ENCODE measurements around the gene SSTR5. TPM values are rescaled to one million over a fixed set of nuclear protein-coding genes. Genes with fewer than 3 reads are reported as not detected.
"Not testable (repeated sequence)": the region's sequence is repeated elsewhere in the genome, so short reads cannot be mapped to it uniquely, and the experiment has no call there.

SSTR5 gene
- total RNA-seq, 4 donors from 2014 or later, result not detected

GRCh38 chr16:1080801-1081733 lies 8.5 kb downstream of the SSTR5 start:
- no peak overlapping the region for H3K4me3 ChIP-seq
- peaks cover 0 to 33% (median 2%) of the 10 kb centered on the region in 4 donors for H3K9me3 ChIP-seq
- H3K27ac ChIP-seq, result no peak overlapping the region
- H3K4me1 ChIP-seq, result peaks cover 0 to 5% (median 0%) of the 10 kb centered on the region in 4 donors
- 29 to 32% methylated on average over 30 to 35 of the region's 42 CpGs for WGBS, 2 donors
- peaks cover 0 to 7% (median 0%) of the 10 kb centered on the region in 3 donors for H3K36me3 ChIP-seq
- no peak for DNase-seq (ENCODE audit: low spot score in 2 of 2)
- peaks cover 0 to 98% of the 10 kb centered on the region in 2 donors for H3K27me3 ChIP-seq
- no peak for TF ChIP-seq EP300 (IDR thresholded peaks at IDR 0.05)
- TF ChIP-seq CTCF (IDR thresholded peaks at IDR 0.05), result no peak
- no peak for TF ChIP-seq POLR2A (IDR thresholded peaks at IDR 0.05)

- H3K27ac ChIP-seq, result no peak overlapping the region
- peaks cover 0 to 7% (median 0%) of the 10 kb centered on the region in 3 donors for H3K36me3 ChIP-seq
- peaks cover 0 to 40% (median 2%) of the 10 kb centered on the region in 4 donors for H3K9me3 ChIP-seq
- H3K4me3 ChIP-seq, result no peak overlapping the region
- peaks cover 0 to 99% of the 10 kb centered on the region in 2 donors for H3K27me3 ChIP-seq
- no peak for DNase-seq (ENCODE audit: low spot score in 2 of 2)
- WGBS, 2 donors, result 77 to 80% methylated on average over 11 to 19 of the region's 22 CpGs
- peaks cover 0 to 5% (median 0%) of the 10 kb centered on the region in 4 donors for H3K4me1 ChIP-seq
- TF ChIP-seq EP300 (IDR thresholded peaks at IDR 0.05) (no peak), POLR2A (IDR thresholded peaks at IDR 0.05) (no peak), CTCF (IDR thresholded peaks at IDR 0.05) (no peak)
Observed at GRCh38 chr16:1081734-1082265, 9.3 kb downstream of the SSTR5 start.

- 56 to 60% methylated on average over 18 to 21 of the region's 21 CpGs for WGBS, 2 donors
- TF ChIP-seq CTCF (IDR thresholded peaks at IDR 0.05) (no peak), POLR2A (IDR thresholded peaks at IDR 0.05) (no peak), EP300 (IDR thresholded peaks at IDR 0.05) (no peak)
- no peak for DNase-seq (ENCODE audit: low spot score in 2 of 2)
- peaks cover 0 to 40% (median 2%) of the 10 kb centered on the region in 4 donors for H3K9me3 ChIP-seq
- H3K27me3 ChIP-seq, result peaks cover 0 to 99% of the 10 kb centered on the region in 2 donors
- H3K4me1 ChIP-seq, result peaks cover 0 to 5% (median 0%) of the 10 kb centered on the region in 4 donors
- H3K4me3 ChIP-seq, result no peak overlapping the region
- no peak overlapping the region for H3K27ac ChIP-seq
- peaks cover 0 to 7% (median 0%) of the 10 kb centered on the region in 3 donors for H3K36me3 ChIP-seq
Observed at GRCh38 chr16:1082266-1082951, 9.9 kb downstream of the SSTR5 start.

GRCh38 chr16:1082952-1083675 lies 10.6 kb downstream of the SSTR5 start:
- Histone ChIP-seq H3K36me3 (peaks cover 0 to 7% (median 0%) of the 10 kb centered on the region in 3 donors), H3K9me3 (peaks cover 0 to 40% (median 2%) of the 10 kb centered on the region in 4 donors), H3K4me3 (no peak overlapping the region), H3K27ac (no peak overlapping the region), H3K4me1 (peaks cover 0 to 5% (median 0%) of the 10 kb centered on the region in 4 donors), H3K27me3 (peaks cover 0 to 99% of the 10 kb centered on the region in 2 donors)
- WGBS, 2 donors, result 26 to 39% methylated on average over 31 of the region's 34 CpGs
- DNase-seq (ENCODE audit: low spot score in 2 of 2), result no peak
- TF ChIP-seq POLR2A (IDR thresholded peaks at IDR 0.05), result no peak

GRCh38 chr16:1084971-1085370 lies 12.4 kb downstream of the SSTR5 start:
- H3K9me3 ChIP-seq, result peaks cover 0 to 40% (median 2%) of the 10 kb centered on the region in 4 donors
- H3K36me3 ChIP-seq, result peaks cover 0 to 7% (median 0%) of the 10 kb centered on the region in 3 donors
- DNase-seq (ENCODE audit: low spot score in 2 of 2), result no peak
- TF ChIP-seq POLR2A (IDR thresholded peaks at IDR 0.05), result no peak
- TF ChIP-seq EP300 (IDR thresholded peaks at IDR 0.05), result no peak
- TF ChIP-seq CTCF (IDR thresholded peaks at IDR 0.05), result no peak
- H3K27ac ChIP-seq, result no peak overlapping the region
- WGBS, 2 donors, result 84 to 87% methylated on average over 6 of the region's 6 CpGs
- peaks cover 0 to 99% of the 10 kb centered on the region in 2 donors for H3K27me3 ChIP-seq
- H3K4me3 ChIP-seq, result no peak overlapping the region
- H3K4me1 ChIP-seq, result peaks cover 0 to 18% (median 3%) of the 10 kb centered on the region in 4 donors

GRCh38 chr16:1086443-1086842 lies 13.9 kb downstream of the SSTR5 start:
- Histone ChIP-seq H3K4me1 (peaks cover 0 to 15% (median 3%) of the 10 kb centered on the region in 4 donors), H3K27me3 (peaks cover 0 to 99% of the 10 kb centered on the region in 2 donors), H3K9me3 (peaks cover 0 to 40% (median 2%) of the 10 kb centered on the region in 4 donors)
- not testable (repeated sequence) for H3K4me3 ChIP-seq; H3K27ac ChIP-seq; H3K36me3 ChIP-seq; DNase-seq (ENCODE audit: low spot score in 2 of 2)
- 90 to 93% methylated on average over 10 of the region's 10 CpGs for WGBS, 2 donors
